Right hindlimb (tissue), 1 donor: ENCODE results near the gene METAP2.

ENCODE experiments used
- DNase-seq: peaks from one replicate; pipeline ENCODE4 v3.0.0-alpha.2; 2018

METAP2 gene

GRCh38 chr12:95551913-95552516 lies 78.1 kb downstream of the METAP2 start:
- DNase-seq: no peak

- no peak for DNase-seq
Measured at GRCh38 chr12:95553197-95553943, 79.4 kb downstream of the METAP2 start.

DNA sequence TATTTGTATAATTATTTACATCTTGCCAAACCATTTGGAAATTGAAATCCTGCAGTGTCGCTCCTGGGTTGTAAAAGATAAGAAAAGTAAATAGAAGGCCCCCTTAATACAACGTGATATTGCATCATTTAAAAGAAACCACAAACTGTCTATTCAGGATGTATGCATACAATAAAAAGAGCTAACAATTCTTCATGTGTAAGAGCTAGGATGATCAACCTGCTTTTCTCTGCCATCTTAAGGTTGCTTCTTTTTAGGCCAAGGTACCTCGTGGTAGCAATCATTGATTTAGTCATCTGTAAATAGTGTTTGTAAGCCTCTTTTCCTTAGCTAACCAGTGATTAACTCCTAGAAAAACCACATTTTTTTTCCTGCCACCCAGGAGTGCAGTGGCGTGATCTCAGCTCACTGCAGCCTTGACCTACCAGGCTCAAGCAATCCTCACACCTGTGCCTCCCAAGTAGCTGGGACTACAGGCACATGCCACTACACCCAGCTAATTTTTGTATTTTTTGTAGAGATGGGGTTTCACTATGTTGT lies 80.7 kb downstream of the METAP2 start:
- DNase-seq: no peak

GRCh38 chr12:95557625-95558024 lies 83.7 kb downstream of the METAP2 start:
- no peak for DNase-seq
